ENCODE measurements around the gene SAA1.
"Not testable (repeated sequence)": the region's sequence is repeated elsewhere in the genome, so short reads cannot be mapped to it uniquely, and the experiment has no call there.

Gene SAA1

GRCh38 chr11:18261721-18262120 is 4.3 kb upstream of the SAA1 start:
- no peak for DNase-seq

- DNase-seq, result not testable (repeated sequence)
These were observed 3.2 kb upstream of the SAA1 start for GRCh38 chr11:18262681-18263350.

GRCh38 chr11:18264035-18264434 is 2.0 kb upstream of the SAA1 start:
- no peak for DNase-seq

- peak in 1 of 2 donors; percentile 18 for DNase-seq
These were observed 1.1 kb upstream of the SAA1 start for GRCh38 chr11:18264677-18265555.

- not testable (repeated sequence) for DNase-seq
These were observed 1.5 kb downstream of the SAA1 start for GRCh38 chr11:18267335-18268133.

- DNase-seq, result not testable (repeated sequence)
These were observed 3.2 kb downstream of the SAA1 start for GRCh38 chr11:18269252-18269651.

GRCh38 chr11:18270102-18270501 is 4.0 kb downstream of the SAA1 start:
- DNase-seq, result no peak

GRCh38 chr11:18271206-18271605 is 5.1 kb downstream of the SAA1 start:
- no peak for DNase-seq

GRCh38 chr11:18277565-18278271 is 11.7 kb downstream of the SAA1 start:
- peak; percentile 88 for DNase-seq

- peak in 1 of 2 donors; percentile 27 for DNase-seq
These were observed 14.5 kb downstream of the SAA1 start for GRCh38 chr11:18280438-18281045.

GRCh38 chr11:18282626-18283025 is 16.6 kb downstream of the SAA1 start:
- DNase-seq, result peak in 1 of 2 donors; percentile 17

- no peak for DNase-seq
These were observed 19.8 kb downstream of the SAA1 start for GRCh38 chr11:18285841-18286240.

GRCh38 chr11:18288911-18289310 is 22.8 kb downstream of the SAA1 start:
- DNase-seq, result no peak

GRCh38 chr11:18294862-18295261 is 28.8 kb downstream of the SAA1 start:
- no peak for DNase-seq

GRCh38 chr11:18295316-18295715 is 29.3 kb downstream of the SAA1 start:
- peak; percentile 16 to 33 for DNase-seq

- DNase-seq, result peak; percentile 41 to 69
These were observed 33.7 kb downstream of the SAA1 start for GRCh38 chr11:18299721-18300120.

- DNase-seq, result no peak
These were observed 38.7 kb downstream of the SAA1 start for GRCh38 chr11:18304745-18305144.

- no peak for DNase-seq
These were observed 41.5 kb downstream of the SAA1 start for GRCh38 chr11:18307461-18308139.

- DNase-seq, result no peak
These were observed 42.2 kb downstream of the SAA1 start for GRCh38 chr11:18308242-18308641.

- DNase-seq, result no peak
These were observed 43.6 kb downstream of the SAA1 start for GRCh38 chr11:18309691-18310090.

- peak; percentile 50 to 62 for DNase-seq
These were observed 44.8 kb downstream of the SAA1 start for GRCh38 chr11:18310800-18311340.
